ACC112 (cell line): ENCODE measurements around the gene BCOR.

Source experiments
- H2AFZ ChIP-seq: fragments of 200-600 bp; sonication (generic); one replicate; pipeline ENCODE4 v1.6.0; 2017; ENCODE audit warnings: antibody characterized with exemption, low read length; ENCODE audit not compliant: unreplicated experiment
- H3K27ac ChIP-seq: fragments of 200-600 bp; sonication (generic); 2 replicates; pipeline ENCODE4 v1.5.1; 2014; ENCODE audit warnings: low read depth, mild to moderate bottlenecking, antibody characterized with exemption, low read length, moderate library complexity
- H3K27me3 ChIP-seq: fragments of 200-600 bp; sonication (generic); 2 replicates; pipeline ENCODE4 v1.6.1; 2014; ENCODE audit warnings: mild to moderate bottlenecking, antibody characterized with exemption, low read length, moderate library complexity, mixed read lengths; ENCODE audit not compliant: insufficient read depth
- H3K36me3 ChIP-seq: fragments of 200-600 bp; sonication (generic); 2 replicates; pipeline ENCODE4 v1.6.1; 2016; ENCODE audit warnings: mild to moderate bottlenecking, antibody characterized with exemption, low read length, moderate library complexity, mixed read lengths; ENCODE audit not compliant: insufficient read depth
- H3K4me1 ChIP-seq: fragments of 200-600 bp; sonication (generic); one replicate; pipeline ENCODE4 v1.6.1; 2016; ENCODE audit warnings: low read length, mixed read lengths; ENCODE audit not compliant: insufficient read depth, unreplicated experiment, control insufficient read depth
- H3K4me3 ChIP-seq: fragments of 200-600 bp; sonication (generic); 2 replicates; pipeline ENCODE4 v1.5.1; 2014; ENCODE audit warnings: mild to moderate bottlenecking, low read depth, low read length
- H3K79me2 ChIP-seq: fragments of 200-600 bp; sonication (generic); one replicate; pipeline ENCODE4 v1.6.0; 2016; ENCODE audit warnings: low read length; ENCODE audit not compliant: control insufficient read depth, unreplicated experiment, insufficient read depth

BCOR gene

GRCh38 chrX:40073439-40074054, 24.2 kb downstream of the BCOR start:
- Histone ChIP-seq H3K27ac (no peak overlapping the region), H3K79me2 (peaks cover 13% of the 10 kb centered on the region), H3K4me3 (no peak overlapping the region), H3K36me3 (no peaks in the 10 kb centered on the region), H3K4me1 (peaks cover 7% of the 10 kb centered on the region), H2AFZ (no peak overlapping the region), H3K27me3 (no peaks in the 10 kb centered on the region)

GRCh38 chrX:40072246-40072645, 25.5 kb downstream of the BCOR start:
- H3K36me3 ChIP-seq: no peaks in the 10 kb centered on the region
- H3K79me2 ChIP-seq: peaks cover 9% of the 10 kb centered on the region

GRCh38 chrX:40068048-40068447, 29.7 kb downstream of the BCOR start:
- no peak overlapping the region for H3K27ac ChIP-seq
- H3K4me3 ChIP-seq: no peak overlapping the region
- no peaks in the 10 kb centered on the region for H3K4me1 ChIP-seq
- no peaks in the 10 kb centered on the region for H3K27me3 ChIP-seq
- H3K79me2 ChIP-seq: peaks cover 11% of the 10 kb centered on the region
- H2AFZ ChIP-seq: no peak overlapping the region
- H3K36me3 ChIP-seq: no peaks in the 10 kb centered on the region

More at GRCh38 chrX:40072246-40072645, 25.5 kb downstream of the BCOR start:
- no peak overlapping the region for H3K4me3 ChIP-seq
- peaks cover 7% of the 10 kb centered on the region for H3K4me1 ChIP-seq
- no peak overlapping the region for H2AFZ ChIP-seq
- H3K27me3 ChIP-seq: no peaks in the 10 kb centered on the region
- H3K27ac ChIP-seq: no peak overlapping the region

- Histone ChIP-seq H3K4me1 (no peaks in the 10 kb centered on the region), H3K79me2 (peaks cover 5% of the 10 kb centered on the region), H3K4me3 (no peak overlapping the region), H3K36me3 (no peaks in the 10 kb centered on the region), H3K27ac (no peak overlapping the region), H3K27me3 (no peaks in the 10 kb centered on the region), H2AFZ (no peak overlapping the region)
Measured at GRCh38 chrX:40066700-40067099, 31.1 kb downstream of the BCOR start.

GRCh38 chrX:40065296-40066046, 32.3 kb downstream of the BCOR start:
- no peaks in the 10 kb centered on the region for H3K27me3 ChIP-seq
- H3K79me2 ChIP-seq: peaks cover 5% of the 10 kb centered on the region
- no peak overlapping the region for H2AFZ ChIP-seq
- no peaks in the 10 kb centered on the region for H3K4me1 ChIP-seq
- H3K4me3 ChIP-seq: no peak overlapping the region
- no peak overlapping the region for H3K27ac ChIP-seq
- H3K36me3 ChIP-seq: no peaks in the 10 kb centered on the region

- no peaks in the 10 kb centered on the region for H3K27me3 ChIP-seq
- no peak overlapping the region for H3K4me3 ChIP-seq
- no peak overlapping the region for H3K27ac ChIP-seq
- peaks cover 2% of the 10 kb centered on the region for H3K79me2 ChIP-seq
- H2AFZ ChIP-seq: no peak overlapping the region
- no peaks in the 10 kb centered on the region for H3K36me3 ChIP-seq
- H3K4me1 ChIP-seq: no peaks in the 10 kb centered on the region
Measured at GRCh38 chrX:40064055-40064597, 33.6 kb downstream of the BCOR start.

- Histone ChIP-seq H3K4me1 (no peaks in the 10 kb centered on the region), H3K27me3 (no peaks in the 10 kb centered on the region), H3K4me3 (no peak overlapping the region), H3K27ac (no peak overlapping the region), H3K36me3 (no peaks in the 10 kb centered on the region), H2AFZ (no peak overlapping the region), H3K79me2 (peaks cover 2% of the 10 kb centered on the region)
Measured at GRCh38 chrX:40063555-40063954, 34.2 kb downstream of the BCOR start.

GRCh38 chrX:40062525-40063155, 35.1 kb downstream of the BCOR start:
- Histone ChIP-seq H3K79me2 (peaks cover 2% of the 10 kb centered on the region), H3K4me3 (no peak overlapping the region), H3K27me3 (no peaks in the 10 kb centered on the region), H3K27ac (no peak overlapping the region), H3K4me1 (no peaks in the 10 kb centered on the region), H3K36me3 (no peaks in the 10 kb centered on the region), H2AFZ (no peak overlapping the region)

- no peak overlapping the region for H3K4me3 ChIP-seq
- peaks cover 2% of the 10 kb centered on the region for H3K4me1 ChIP-seq
- no peak overlapping the region for H2AFZ ChIP-seq
- no peak overlapping the region for H3K27ac ChIP-seq
- no peaks in the 10 kb centered on the region for H3K27me3 ChIP-seq
- peaks cover 2% of the 10 kb centered on the region for H3K79me2 ChIP-seq
- H3K36me3 ChIP-seq: no peaks in the 10 kb centered on the region
Measured at GRCh38 chrX:40061871-40062524, 35.8 kb downstream of the BCOR start.

- no peak overlapping the region for H3K4me3 ChIP-seq
- H2AFZ ChIP-seq: no peak overlapping the region
- H3K36me3 ChIP-seq: no peaks in the 10 kb centered on the region
- H3K79me2 ChIP-seq: peaks cover 2% of the 10 kb centered on the region
- H3K27me3 ChIP-seq: no peaks in the 10 kb centered on the region
- no peak overlapping the region for H3K27ac ChIP-seq
- peaks cover 12% of the 10 kb centered on the region for H3K4me1 ChIP-seq
Measured at GRCh38 chrX:40061005-40061404, 36.8 kb downstream of the BCOR start.
